RPMI8226 (cell line): Measurements from ENCODE around the gene OGFOD1.
"Not testable (repeated sequence)": the region's sequence is repeated elsewhere in the genome, so short reads cannot be mapped to it uniquely, and the experiment has no call there.

ENCODE experiments used
- DNase-seq: peaks from one replicate; pipeline ENCODE4 v3.0.0-alpha.2; 2015

OGFOD1 gene

DNA sequence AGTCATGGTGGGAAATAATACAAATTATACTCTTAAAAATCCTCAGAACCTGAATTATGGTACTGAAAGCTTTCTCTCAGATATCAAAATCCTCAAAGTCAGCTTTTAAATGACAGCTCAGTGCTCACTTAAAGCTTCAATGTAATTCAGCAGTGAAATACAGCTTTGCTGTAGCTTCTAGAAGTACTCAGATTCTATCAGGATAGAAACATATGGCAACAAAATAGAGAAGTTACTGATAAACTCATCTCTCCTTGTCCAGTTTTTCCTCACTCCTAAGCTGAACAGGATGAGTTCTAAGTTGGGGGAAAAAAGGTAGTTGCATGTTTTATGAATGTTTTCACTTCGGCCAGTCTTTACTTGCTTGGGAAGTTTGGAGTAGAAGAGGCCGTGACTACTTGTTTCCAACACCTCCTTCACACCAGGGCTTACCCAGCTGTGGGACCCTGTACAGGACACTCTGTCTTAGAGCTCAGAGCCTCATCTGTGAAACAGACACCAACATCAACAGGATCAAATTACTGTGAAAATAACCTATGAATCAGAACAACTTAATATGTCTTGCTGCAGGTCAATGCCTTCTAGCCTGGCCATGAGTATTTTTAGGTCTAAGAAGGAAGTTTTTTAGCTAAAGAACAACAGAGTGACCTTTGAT, 30.2 kb downstream of the OGFOD1 start:
- no peak for DNase-seq

DNA sequence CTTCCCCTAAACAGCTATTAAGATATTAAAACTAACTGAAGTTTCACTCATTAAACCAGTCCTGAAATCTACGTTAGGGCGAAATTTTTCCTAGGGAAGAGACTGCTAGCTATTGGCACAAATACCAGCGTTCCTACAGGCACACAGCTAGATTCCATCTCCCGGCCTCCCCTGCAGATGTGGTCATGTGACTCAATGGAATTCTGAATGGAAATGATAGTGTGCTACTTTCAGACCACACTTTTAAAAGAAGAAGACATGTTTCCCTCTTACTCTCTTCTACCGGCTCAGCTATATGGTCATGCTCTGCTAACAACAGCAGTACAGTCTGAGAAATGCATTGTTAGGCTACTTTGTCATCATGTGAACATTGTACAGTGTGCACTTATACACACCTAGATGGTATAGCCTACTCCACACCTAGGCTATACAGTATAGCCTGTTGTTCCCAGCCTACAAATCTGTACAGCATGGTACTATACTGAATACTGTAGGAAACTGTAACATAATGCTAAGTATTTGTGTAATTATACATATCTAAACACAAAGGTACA, 31.4 kb downstream of the OGFOD1 start:
- no peak for DNase-seq

DNA sequence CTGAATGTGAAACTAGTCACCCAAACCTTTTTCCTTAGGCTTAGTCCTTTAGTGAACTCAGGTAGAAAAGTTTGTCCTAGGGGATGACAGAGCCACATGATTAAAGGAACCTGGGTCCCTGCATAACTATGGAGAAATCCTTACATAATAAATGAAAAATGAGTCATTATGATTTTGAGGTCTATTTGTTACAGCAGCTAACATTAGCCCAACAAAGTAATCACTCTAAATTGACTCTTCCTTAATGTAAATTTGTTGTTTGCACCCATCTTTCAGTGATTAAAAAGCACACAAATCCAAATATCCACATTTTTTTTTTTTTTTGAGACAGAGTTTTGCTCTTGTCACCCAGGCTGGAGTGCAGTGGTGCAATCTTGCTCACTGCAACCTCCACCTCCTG, 32.0 kb downstream of the OGFOD1 start:
- no peak for DNase-seq

DNA sequence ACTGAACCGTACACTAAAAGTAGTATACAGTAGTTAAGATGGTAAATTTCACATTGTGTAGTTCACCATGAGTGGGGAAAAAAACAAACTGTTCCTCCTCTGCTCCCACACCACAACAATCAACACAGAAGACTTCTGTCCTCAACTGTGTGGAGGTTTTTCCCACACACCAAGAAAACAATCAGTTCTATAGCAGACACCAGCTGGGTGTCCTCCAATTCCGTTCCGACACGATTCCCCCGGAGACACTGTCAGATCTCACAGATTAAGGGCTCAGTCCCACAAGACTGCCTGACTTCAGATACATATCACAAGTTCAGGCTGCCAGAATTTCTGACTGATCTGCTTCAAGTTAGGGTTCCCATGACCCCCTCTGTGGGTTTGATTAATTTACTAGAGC, 36.7 kb downstream of the OGFOD1 start:
- DNase-seq = no peak

DNA sequence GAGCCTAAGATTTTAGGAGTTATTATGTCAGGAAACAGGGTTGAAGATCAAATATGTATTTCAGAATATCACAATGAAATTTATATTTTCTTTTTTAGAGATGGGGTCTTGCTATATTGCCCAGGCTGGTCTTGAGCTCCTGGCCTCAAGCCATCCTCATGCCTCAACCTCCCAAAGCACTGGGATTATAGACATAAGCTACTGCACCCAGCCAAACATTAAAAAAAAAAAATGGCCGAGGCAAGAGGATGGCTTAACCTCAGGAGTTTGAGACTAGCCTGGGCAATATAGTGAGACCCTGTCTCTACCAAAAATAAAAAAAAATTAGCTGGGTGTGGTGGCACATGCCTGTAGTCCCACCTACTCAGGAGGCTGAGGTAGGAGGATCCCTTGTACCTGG, 37.5 kb downstream of the OGFOD1 start:
- not testable (repeated sequence) for DNase-seq

DNA sequence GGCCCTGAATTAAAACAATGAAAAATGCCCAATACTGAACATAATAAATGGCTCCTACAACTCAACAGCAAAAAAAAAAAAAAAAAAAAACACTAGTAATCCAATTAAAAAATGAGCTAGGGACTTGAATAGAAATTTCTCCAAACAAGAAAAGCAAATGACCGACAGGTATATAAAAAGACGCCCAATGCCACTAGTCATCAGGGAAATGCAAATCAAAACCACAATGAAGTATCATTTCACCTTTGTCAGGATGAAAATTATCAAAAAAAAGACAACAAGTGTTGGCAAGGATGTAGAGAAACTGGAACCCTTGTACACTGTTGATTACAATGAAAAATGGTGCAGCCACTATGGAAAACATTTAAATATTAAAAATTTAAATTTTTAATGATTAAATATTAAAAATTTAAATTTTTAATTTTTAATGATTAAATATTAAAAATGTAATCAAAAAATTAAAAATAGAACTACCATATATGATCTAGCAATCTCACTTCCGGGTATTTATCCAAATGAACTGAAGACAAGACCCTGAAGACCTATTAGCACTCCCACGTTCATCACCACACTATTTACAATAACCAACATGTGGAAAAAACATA, 40.4 kb downstream of the OGFOD1 start:
- no peak for DNase-seq

DNA sequence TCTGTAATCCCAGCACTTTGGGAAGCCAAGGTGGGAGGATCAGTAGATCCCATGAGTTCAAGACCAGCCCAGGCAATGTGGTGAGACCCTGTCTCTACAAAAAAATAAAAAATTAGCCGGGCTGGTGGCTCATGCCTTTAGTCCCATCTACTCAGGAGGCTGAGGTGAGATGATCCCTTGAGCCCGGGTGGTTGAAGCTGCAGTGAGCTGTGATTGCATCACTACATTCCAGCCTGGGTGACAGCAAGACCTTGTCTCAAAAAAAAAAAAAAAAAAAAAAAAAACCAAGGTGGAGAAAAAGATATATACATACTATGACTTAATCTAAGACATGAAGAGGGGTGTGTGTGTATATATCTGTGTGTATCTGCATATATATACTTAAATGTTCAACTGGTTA, 41.8 kb downstream of the OGFOD1 start:
- DNase-seq = no peak

DNA sequence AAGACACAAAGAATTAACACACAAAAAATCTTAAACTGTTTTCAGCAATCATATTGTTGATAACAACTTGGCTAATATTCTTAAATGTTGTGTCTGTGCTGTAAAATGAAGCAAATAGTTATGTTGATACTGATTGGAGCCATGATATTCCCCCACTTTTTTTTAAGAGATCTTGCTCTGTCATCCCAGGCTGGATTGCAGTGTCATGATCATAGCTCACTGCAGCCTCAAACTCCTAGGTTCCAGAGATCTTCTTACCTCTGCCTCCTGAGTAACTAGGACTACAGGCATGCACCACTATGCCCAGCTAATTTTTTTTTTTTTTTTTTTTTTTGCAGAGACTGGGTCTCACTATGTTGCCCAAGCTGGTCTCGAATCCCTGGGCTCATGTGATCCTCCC, 42.5 kb downstream of the OGFOD1 start:
- DNase-seq = no peak

DNA sequence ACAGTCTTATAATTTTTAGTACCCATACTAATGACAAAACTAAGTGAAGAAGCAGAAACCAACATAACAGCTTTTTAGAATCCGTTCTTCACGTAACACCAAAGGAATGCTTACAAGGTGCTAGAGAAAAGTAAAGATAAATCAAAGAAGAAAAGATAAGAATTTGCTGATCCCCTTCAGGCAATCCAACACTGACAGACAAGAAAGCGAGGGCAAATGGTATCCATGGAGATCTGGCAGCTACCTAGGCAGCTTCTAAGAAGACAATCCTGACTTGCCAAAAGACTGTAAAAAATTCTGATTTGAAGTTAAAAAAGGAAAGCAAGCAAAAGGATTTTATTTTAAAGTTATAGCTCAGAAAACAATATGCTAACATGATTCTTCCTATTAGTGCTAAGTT, 53.8 kb downstream of the OGFOD1 start:
- no peak for DNase-seq

DNA sequence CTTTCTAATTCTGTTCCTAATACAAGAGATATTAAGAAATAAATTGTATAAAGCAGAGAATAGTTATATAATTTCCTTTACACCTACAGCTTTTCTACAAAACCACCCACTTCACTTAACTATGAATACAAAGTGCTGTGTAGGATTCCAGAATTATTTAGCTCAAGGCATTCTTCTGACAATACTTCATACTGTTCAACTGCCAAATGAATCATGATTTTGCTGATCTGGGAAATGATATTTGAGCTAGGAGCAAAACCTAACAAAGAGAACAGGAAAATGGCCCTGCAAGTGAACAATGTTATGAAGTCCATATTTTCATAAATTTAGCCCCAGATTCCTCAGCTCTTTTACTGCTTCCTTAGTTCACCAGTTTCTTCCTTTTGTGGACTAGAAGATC, 55.6 kb downstream of the OGFOD1 start:
- no peak for DNase-seq

DNA sequence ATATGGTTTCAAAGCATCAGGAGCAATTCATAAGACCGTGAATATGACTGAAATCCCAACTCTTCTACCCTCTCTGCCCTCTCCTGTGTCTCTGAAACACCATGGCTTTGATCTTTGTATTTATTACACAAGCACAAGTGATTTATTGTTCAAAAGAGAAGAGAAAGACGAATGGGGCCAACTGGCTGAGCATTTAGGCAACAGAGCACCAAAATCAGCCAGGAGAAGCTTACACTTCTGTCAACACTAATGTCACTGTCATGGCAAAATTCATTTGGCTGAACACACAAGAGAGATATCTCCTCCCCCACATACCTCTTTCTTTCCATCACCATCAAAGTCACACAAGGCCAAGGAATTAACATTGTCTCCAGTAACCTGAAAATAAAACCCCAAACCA, 59.2 kb downstream of the OGFOD1 start:
- no peak for DNase-seq

DNA sequence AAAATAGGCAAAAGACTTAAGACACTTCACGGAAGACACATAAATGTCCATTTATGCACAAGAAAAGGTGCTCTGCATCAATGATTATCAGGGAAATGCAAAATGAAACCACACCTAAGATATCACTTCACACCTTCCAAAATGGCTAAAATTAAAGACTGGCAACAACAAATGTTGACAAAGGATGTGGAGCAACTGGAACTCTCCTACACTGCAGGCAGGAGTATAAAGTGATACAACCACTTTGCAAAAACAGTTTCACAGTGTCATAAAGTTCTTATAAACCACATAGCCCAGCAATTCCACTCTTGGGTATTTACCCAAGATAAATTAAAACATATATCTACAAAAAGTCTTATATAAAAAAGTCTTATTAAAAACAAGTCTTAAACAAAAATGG, 60.7 kb downstream of the OGFOD1 start:
- no peak for DNase-seq

DNA sequence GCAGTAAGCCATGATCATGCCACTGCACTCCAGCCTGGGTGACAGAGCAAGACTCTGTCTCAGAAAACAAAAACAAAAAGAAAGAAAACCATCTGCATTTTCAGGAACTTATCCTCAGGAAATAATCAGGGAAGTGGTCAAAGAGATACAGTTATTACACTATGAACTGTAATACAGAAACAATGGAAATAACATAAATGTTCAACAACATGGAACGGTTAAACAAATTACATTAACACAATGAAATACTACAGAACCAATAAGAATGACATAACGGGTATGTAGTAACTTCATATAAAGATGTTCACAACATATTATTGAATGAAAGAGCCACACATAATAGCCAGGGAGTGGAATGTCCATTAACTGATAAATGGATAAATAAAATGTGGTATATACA, 61.7 kb downstream of the OGFOD1 start:
- no peak for DNase-seq

DNA sequence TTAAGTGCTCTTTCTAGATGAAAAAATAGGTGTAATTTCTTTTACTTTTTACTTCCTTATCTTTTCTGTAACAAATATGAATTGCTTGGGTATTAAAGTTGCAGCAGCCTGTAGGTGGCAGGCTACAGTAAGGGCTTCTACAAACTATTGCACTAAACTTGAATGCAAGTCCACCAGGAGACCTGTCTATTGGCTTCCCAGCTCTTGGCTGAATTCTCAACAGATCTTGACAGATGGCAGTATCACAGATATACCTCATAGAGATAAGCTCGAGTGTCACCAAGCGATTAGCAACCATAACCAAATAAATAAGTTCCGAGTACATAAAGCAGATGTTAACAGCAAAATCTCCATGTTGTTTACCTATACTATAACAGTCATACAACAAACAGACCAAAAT, 62.6 kb downstream of the OGFOD1 start:
- peak; percentile 76 for DNase-seq

DNA sequence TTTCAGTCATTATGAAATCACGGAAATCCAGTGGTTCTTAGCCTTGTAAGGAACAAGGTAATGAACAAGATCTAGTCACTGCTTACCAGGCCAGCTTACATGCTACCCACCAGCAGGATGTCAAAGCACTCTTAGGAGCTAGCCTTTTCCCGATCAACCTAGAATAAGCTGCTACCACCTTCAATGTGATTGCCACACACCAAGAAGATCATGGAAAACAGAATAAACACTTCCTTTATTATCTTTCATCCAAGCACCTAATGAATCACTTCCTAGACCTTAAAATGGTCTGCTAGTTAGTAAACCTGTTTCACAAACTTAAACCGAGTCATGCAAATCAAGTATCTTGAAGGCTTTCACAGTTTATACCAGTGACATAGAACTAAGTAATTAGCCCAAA, 63.5 kb downstream of the OGFOD1 start:
- no peak for DNase-seq

DNA sequence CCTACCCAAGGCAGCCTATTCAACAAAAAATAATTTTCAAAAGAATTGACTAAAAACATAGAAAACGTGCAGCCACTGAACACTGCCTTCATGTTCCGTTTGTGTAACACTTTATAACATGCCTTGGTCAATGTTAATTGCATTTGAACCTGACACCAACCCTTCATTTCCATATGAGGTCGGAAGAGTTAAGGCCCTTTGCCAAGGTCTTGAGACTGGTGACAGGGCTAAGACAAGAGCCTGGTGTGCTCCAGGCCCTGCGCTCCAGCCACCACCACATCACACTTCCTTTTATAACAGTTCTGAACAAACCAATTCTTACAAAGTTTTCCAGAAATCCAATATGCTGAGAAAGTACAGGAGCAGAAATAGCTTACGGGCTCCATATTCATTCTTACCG, 64.3 kb downstream of the OGFOD1 start:
- no peak for DNase-seq

DNA sequence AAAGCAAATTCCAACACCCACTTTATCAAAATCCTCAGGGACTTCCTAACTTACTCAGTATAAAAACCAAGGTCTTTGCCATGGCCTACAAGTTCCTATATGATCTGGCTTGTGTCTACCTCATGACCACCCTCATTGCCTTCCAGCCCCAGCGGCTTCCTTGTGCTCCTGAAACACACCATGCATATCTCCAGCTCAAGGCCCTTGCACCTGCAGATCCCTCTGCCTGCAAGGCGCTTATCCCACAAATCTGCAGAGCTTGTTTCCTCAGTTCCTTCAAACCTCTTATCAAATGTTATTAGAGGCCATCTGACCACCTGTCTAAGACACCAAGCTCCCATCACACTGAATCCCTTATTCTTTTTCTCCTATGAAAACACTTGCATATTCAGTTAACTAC, 65.9 kb downstream of the OGFOD1 start:
- no peak for DNase-seq

DNA sequence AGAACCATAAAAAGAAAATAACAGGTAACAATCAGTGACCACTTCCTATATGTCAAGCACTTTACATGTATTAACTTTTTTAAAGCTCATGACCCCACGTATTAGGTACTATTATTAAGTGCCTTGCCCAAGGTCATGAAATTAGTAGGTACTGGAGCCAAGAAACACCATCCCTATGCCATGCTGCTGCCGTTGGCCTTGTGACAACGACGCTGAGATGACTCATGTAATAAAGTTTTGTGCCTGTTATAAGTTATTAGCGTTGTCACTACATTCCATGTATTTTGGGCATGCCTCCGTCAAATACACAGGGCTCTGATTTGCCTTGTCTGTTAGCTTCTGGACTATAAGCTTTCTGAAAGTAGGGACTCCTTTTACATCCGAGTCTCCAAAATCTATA, 67.1 kb downstream of the OGFOD1 start:
- no peak for DNase-seq

DNA sequence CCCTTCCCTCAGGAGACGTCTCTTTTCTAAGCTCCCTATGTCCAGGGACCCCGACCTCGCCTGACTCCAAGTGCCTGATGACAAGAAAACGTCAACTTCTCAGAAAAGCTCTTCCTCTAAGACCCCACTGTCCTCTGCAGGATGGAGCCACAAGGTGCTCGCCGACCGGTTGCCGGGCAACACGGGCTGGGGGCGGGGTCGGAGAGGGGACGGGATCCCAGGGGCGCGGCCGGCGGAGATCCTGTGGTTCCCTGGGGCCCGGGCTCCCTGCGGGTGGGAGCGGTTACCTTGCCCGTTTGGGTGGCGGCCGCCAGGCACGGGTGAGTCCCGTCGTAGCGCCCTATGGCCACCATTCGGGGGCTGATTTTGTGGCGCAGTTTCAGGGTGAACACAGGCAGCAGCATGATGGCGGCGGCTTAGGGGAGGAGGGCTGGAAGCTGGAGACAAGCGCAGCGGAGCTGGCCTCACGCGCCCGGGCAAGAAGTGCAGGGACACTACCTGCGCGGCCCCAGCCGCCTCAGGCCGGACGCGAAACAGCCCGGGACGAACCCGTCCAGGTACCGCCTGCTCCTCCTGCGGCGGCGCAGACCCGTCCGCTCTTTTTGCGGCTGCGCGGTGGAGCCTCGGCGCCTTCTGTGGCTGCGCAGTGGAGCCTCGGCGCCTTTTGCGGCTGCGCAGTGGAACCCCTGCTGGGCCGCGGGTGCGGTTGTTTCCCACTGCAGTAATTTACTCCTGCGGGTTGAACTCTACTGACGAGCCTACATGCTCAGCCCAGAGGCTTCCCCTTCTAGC, 68.3 kb downstream of the OGFOD1 start, which contains the start of gene BBS2:
BBS2 (minus strand) TSS at position 566 of the 792 bp plus-strand sequence; CDS start at position 404, 162 bp downstream.
- DNase-seq = peak; percentile 97

DNA sequence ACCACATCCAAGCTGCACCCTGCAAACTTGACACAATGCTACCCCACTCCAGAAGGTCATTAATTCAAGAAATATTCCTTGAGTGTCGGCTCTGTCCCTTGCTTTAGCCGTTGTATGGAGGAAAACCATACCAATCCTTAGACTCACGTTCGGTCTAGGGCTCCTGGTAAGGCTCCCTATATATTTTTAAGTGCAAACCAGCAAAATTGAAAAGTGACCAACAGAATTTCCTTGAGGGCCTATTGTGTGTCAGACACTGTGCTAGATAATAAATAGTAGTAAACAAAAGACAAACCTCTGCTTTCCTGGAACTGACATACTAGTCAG, 68.9 kb downstream of the OGFOD1 start:
- DNase-seq = no peak

DNA sequence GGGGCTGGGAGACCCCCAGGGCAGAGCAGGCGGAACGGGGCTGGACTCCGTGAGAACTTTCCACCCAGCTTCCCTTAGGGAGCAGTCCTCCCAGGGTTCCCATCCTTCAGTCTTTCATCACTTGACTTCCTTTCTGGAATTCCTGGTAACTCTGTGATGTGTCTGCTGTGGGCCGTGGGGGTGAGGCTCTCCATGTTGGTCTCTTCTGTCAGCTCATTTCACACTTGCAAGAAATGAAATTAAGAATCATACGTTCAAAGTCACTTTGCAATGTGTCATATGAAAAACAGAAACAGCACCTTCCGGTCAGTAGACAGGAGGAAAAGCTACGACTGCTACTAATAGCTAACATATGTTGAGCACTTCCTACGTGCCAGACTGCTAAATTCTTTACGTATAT, 73.9 kb downstream of the OGFOD1 start:
- no peak for DNase-seq
